GM21723 (cell line): Measurements from ENCODE around the gene IAH1.
"Not testable (repeated sequence)": the region's sequence is repeated elsewhere in the genome, so short reads cannot be mapped to it uniquely, and the experiment has no call there.

Experiments used
- ATAC-seq: cut with Tn5 transposase; IDR thresholded peaks from one replicate; pipeline ENCODE4 v1.9.1; 2021; ENCODE audit warnings: mild to moderate bottlenecking, moderate library complexity; ENCODE audit not compliant: unreplicated experiment

Gene IAH1

DNA sequence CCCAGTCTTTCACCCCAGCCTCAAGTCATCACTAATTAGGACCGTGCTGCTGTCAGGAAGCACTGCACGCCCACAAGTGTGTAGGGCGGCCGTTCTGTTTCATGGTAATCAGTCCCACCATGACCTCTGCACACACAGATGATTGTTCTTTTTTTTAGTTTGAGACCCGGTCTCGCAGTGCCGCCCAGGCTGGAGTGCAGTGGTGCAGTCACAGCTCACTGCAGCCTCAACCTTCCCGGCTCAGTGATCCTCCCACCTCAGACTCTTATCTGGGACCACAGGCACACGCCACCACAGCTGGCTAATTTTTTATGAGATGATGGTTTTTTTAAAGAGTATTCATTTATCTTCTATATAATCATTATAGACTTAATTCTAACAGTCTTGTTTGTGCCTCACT, 1.8 kb upstream of the IAH1 start:
- ATAC-seq, result no peak

DNA sequence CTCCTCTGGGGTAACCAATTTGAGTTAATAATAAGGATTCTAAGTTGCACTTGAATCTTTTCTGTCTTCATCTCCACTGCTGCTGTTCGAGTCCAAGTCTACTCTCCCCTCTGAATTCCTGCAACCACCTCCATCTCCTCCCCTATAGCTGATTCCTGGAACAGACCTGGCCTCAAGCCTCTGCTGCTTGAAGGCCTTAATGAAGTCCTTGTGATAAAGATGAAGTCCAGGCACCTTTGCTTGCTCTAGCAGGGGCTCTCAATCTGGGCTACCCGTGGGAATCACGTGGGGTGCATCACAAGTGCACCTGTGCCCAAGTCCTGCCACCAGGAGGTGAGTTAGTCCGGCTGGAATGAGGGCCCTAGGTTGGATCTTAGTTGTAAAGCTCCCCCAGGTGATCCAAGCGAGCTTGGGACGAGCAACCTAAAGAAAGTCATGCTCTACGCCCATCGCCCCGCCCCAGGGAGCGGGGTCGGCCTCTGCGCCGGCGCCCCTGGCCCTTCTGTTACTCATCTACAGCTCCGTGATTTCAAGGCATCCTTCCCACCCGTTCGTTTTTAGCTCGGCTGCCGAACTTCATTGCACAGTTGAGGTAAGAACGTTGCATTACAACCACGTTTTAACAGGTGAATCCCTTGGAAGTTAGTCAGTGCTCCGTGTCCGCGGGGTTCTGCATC, 905 bp upstream of the IAH1 start:
- ATAC-seq, result no peak

DNA sequence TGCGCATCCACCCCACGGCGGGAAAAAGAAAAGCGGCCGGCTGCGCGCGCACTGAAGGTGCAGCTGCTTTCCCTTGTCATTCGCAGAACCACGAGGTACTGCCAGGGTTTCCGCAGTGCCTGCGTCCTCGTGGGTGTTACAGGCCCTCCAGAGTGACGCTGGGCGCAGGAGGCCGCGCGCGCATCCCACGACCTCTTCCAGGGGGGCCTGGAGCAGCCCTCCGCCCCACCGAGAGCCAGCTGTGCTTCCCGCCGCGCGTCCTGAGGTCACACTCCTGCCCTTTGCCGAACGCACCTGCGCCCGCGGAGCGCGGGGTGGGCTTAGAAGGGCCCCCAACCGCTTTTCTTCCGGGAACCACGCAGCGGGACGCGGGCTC, 378 bp upstream of the IAH1 start:
- peak; percentile 24 for ATAC-seq

GRCh38 chr2:9477914-9478313, 3.6 kb downstream of the IAH1 start:
- no peak for ATAC-seq

DNA sequence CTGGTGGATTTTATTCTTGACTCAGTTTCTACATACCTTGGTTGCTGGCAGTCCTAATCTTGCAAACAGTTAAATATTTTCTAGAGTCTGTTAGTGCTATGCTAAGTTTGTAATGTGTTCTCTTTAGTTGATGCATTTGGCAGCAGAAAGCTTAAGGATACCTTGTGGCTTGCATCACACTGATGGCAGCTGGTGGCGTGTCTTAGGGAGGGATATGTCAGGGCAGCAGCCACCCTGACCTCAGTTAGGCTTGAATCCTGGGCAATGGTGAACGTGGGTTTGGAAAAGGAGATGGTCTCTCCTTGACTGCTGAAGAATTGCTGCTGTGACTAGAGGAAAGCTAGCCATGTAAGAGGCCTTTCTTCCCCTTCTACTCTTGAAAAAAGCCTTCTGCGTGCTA, 4.2 kb downstream of the IAH1 start:
- no peak for ATAC-seq

GRCh38 chr2:9480157-9480556, 5.8 kb downstream of the IAH1 start:
- no peak for ATAC-seq

DNA sequence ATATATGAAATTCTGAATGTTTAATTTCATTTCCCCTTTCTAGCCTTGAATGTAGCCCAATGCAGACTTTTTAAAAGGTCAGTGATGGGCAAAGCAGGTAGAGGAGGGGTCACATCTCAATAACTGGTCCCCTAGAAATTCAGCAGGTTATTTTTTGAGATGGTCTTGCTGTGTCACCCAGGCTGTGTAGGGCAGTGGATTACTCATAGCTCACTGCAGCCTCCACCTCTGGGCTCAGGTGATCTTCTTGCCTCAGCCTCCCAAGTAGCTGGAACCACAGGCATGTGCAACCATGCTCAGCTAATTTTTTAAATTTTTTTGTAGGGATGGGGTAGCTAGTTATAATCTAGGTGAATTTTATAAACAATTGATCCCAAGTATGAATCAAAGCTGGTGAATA, 8.8 kb downstream of the IAH1 start:
- no peak for ATAC-seq

- ATAC-seq, result no peak
Measured at GRCh38 chr2:9484533-9484932, 10.2 kb downstream of the IAH1 start.

GRCh38 chr2:9488583-9489547, 14.5 kb downstream of the IAH1 start:
- no peak for ATAC-seq

DNA sequence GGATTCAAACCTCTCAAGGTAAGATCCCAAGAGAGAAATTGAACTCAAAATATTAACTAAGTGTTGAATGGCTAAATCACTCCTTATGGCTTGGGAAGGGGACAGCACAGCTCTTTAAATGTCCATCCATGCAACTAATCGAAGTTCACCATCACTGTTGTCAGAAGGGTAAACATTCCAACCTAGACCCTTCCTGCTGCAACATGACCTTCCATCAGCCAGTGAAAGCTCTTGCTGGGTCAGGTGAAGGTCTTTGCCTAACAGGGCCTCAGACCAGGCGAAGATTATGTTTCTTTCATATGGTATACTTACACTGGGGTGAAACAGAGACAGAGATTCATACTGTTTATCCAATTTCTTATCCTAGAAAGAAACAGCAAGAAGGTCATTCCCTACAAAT, 16.4 kb downstream of the IAH1 start:
- no peak for ATAC-seq

DNA sequence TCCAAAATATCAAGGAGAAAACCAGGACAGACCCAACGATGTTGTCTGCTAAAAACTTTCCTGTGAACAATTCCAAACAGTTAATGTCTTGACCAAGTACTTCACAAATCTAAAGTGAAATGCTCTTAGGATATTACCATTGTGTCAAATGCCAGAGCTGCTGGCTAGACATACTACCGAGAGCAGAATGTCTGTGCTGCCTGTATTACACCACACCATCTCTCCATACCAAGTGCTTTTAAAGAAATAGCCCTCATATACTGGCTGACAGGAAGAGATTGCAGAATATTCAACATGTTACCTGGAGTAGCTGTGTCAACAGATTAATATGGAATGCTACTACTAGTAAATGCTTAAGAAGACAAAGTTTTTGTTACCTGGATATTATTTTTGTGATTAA, 18.6 kb downstream of the IAH1 start:
- no peak for ATAC-seq

GRCh38 chr2:9493478-9493877, 19.1 kb downstream of the IAH1 start:
- ATAC-seq, result no peak

GRCh38 chr2:9494081-9494480, 19.7 kb downstream of the IAH1 start:
- no peak for ATAC-seq

DNA sequence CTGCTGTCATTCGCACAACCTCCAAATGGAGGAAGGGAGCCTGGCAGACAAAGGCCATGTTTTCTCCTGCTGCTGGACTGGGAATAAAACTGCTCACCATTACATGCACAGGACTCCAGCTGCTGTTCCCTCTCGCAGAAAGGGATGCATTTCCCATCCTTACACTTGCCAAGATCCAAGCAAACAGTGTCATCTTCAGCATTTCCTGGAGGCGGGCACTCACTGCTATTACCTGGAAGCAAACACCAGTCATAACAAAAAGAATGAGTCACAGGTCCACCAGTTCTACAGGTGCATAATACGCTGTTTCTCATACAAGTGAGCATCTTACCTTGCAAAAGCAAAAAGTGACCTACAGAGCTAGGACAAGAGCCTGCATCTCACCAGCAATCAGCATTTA, 22.7 kb downstream of the IAH1 start:
- no peak for ATAC-seq

GRCh38 chr2:9498210-9498609, 23.9 kb downstream of the IAH1 start:
- no peak for ATAC-seq

GRCh38 chr2:9508931-9509330, 34.6 kb downstream of the IAH1 start:
- no peak for ATAC-seq

GRCh38 chr2:9513946-9514345, 39.6 kb downstream of the IAH1 start:
- not testable (repeated sequence) for ATAC-seq

- ATAC-seq, result no peak
Measured at GRCh38 chr2:9517118-9517782, 42.9 kb downstream of the IAH1 start.

DNA sequence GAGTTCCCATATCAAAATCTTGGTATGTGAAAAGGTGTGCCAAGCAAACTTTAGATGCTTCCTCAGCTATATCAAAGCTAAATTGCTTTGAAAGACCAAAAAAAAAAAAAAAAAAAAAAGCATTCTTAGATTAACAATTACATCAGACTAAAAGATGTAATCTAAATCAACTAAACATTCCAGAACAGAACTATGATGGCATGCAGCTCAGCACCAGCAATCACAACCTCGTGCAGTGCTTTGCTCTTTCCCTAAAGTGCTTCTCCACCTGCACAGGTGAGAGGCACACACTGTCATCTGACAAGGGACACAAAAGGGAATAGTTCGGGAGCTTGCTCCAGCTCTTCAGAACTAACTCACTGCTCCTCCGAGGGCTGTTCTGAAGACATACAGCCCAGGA, 43.8 kb downstream of the IAH1 start:
- ATAC-seq, result no peak

GRCh38 chr2:9518780-9519179, 44.4 kb downstream of the IAH1 start:
- no peak for ATAC-seq

GRCh38 chr2:9519250-9519649, 44.9 kb downstream of the IAH1 start:
- no peak for ATAC-seq

GRCh38 chr2:9524291-9524690, 49.9 kb downstream of the IAH1 start:
- no peak for ATAC-seq
